ENCODE measurements around the gene SPOP. TPM values are rescaled to one million over a fixed set of nuclear protein-coding genes. Genes with fewer than 3 reads are reported as not detected.

Gene SPOP
- total RNA-seq, 1 donor from 2014 or later: 43.6 TPM

GRCh38 chr17:49699966-49700575, 22.2 kb upstream of the SPOP start:
- TF ChIP-seq CTCF (IDR thresholded peaks at IDR 0.05; ENCODE audit: insufficient read depth, low read length, poor library complexity, severe bottlenecking): no peak
- no peak overlapping the region for H3K4me3 ChIP-seq (ENCODE audit: low read depth, low read length)
- DNase-seq (ENCODE audit: low read depth): no peak
- no peaks in the 10 kb centered on the region for H3K36me3 ChIP-seq (ENCODE audit: control insufficient read depth, insufficient read depth, low read length)
- H3K27me3 ChIP-seq (ENCODE audit: control insufficient read depth, insufficient read depth, low read length): no peaks in the 10 kb centered on the region

- Histone ChIP-seq H3K36me3 (ENCODE audit: control insufficient read depth, insufficient read depth, low read length) (no peaks in the 10 kb centered on the region), H3K4me3 (ENCODE audit: low read depth, low read length) (no peak overlapping the region), H3K27me3 (ENCODE audit: control insufficient read depth, insufficient read depth, low read length) (no peaks in the 10 kb centered on the region)
- no peak for TF ChIP-seq CTCF (IDR thresholded peaks at IDR 0.05; ENCODE audit: insufficient read depth, low read length, poor library complexity, severe bottlenecking)
- DNase-seq (ENCODE audit: low read depth): no peak
Observed at GRCh38 chr17:49698005-49698404, 20.1 kb upstream of the SPOP start.

GRCh38 chr17:49696233-49696761, 18.4 kb upstream of the SPOP start:
- Histone ChIP-seq H3K4me3 (ENCODE audit: low read depth, low read length) (no peak overlapping the region), H3K36me3 (ENCODE audit: control insufficient read depth, insufficient read depth, low read length) (no peaks in the 10 kb centered on the region), H3K27me3 (ENCODE audit: control insufficient read depth, insufficient read depth, low read length) (peaks cover 3% of the 10 kb centered on the region)
- TF ChIP-seq CTCF (IDR thresholded peaks at IDR 0.05; ENCODE audit: insufficient read depth, low read length, poor library complexity, severe bottlenecking): no peak
- no peak for DNase-seq (ENCODE audit: low read depth)

GRCh38 chr17:49695698-49696232, 17.9 kb upstream of the SPOP start:
- TF ChIP-seq CTCF (IDR thresholded peaks at IDR 0.05; ENCODE audit: insufficient read depth, low read length, poor library complexity, severe bottlenecking): no peak
- H3K4me3 ChIP-seq (ENCODE audit: low read depth, low read length): no peak overlapping the region
- DNase-seq (ENCODE audit: low read depth): no peak

GRCh38 chr17:49694847-49695697, 17.2 kb upstream of the SPOP start:
- peak; percentile 87 for TF ChIP-seq CTCF (IDR thresholded peaks at IDR 0.05; ENCODE audit: insufficient read depth, low read length, poor library complexity, severe bottlenecking)
- peaks cover 3% of the 10 kb centered on the region for H3K27me3 ChIP-seq (ENCODE audit: control insufficient read depth, insufficient read depth, low read length)
- no peak overlapping the region for H3K4me3 ChIP-seq (ENCODE audit: low read depth, low read length)
- DNase-seq (ENCODE audit: low read depth): no peak
- no peaks in the 10 kb centered on the region for H3K36me3 ChIP-seq (ENCODE audit: control insufficient read depth, insufficient read depth, low read length)

More at GRCh38 chr17:49695698-49696232, 17.9 kb upstream of the SPOP start:
- Histone ChIP-seq H3K27me3 (ENCODE audit: control insufficient read depth, insufficient read depth, low read length) (peaks cover 3% of the 10 kb centered on the region), H3K36me3 (ENCODE audit: control insufficient read depth, insufficient read depth, low read length) (no peaks in the 10 kb centered on the region)
